ENCODE measurements around the gene C1orf232. TPM values are rescaled to one million over a fixed set of nuclear protein-coding genes. Genes with fewer than 3 reads are reported as not detected.
A peak's percentile ranks its signal among the peaks of the same experiment; 100 is the strongest.

The C1orf232 gene
- total RNA-seq, 2 experiments from 2014 or later = not detected

- DNase-seq (ENCODE audit: low spot score) = peak; percentile 24
- no peak within 1 kb of the TSS for H2AFZ ChIP-seq (ENCODE audit: low read length)
- H3K4me2 ChIP-seq (ENCODE audit: low read length) = no peak within 1 kb of the TSS
- ChIA-PET CTCF (ENCODE audit: unreplicated experiment) (no interaction called here), POLR2A (no interaction called here)
- no peaks in the 10 kb centered on the region for H3K79me2 ChIP-seq (ENCODE audit: insufficient read depth, low read depth, low read length)
- no peak within 1 kb of the TSS for H3K27ac ChIP-seq (ENCODE audit: low read depth, low read length, poor library complexity, severe bottlenecking)
- no peak within 1 kb of the TSS for H3K4me3 ChIP-seq (ENCODE audit: low read depth, low read length, poor library complexity, severe bottlenecking)
- BruUV-seq (replicated peaks) = no TSS peak
- no peaks in the 10 kb centered on the region for H3K9me3 ChIP-seq (ENCODE audit: low read length)
- no peaks in the 10 kb centered on the region for H3K4me1 ChIP-seq (ENCODE audit: insufficient read depth, low read length, poor library complexity, severe bottlenecking)
- no peaks in the 10 kb centered on the region for H4K20me1 ChIP-seq (ENCODE audit: insufficient read depth, low read length)
- intact Hi-C loops (cut with micrococcal nuclease; ENCODE audit: unreplicated experiment) = no loop called here
- H3K9me2 ChIP-seq (ENCODE audit: insufficient read depth, low read length) = no peaks in the 10 kb centered on the region
- no peak for TF ChIP-seq EZH2phosphoT487 (IDR thresholded peaks at IDR 0.05; ENCODE audit: borderline replicate concordance, low read depth, low read length)
- peak; percentile 36; the same call in 1 of the 2 replicates for TF ChIP-seq CTCF (conservative IDR thresholded peaks at IDR 0.05; ENCODE audit: low read length)
- no peaks in the 10 kb centered on the region for H3K36me3 ChIP-seq (ENCODE audit: insufficient read depth, low read length)
Measured at GRCh38 chr1:26190373-26190987, 21.7 kb upstream of the C1orf232 start, which contains the start of gene CATSPER4. Gene CATSPER4, plus strand, starts transcription at chr1:26190602. Its CDS starts 26 bp downstream, at chr1:26190628.

- no peak overlapping the region for H3K27ac ChIP-seq (ENCODE audit: low read depth, low read length, poor library complexity, severe bottlenecking)
- H3K9me2 ChIP-seq (ENCODE audit: insufficient read depth, low read length) = no peaks in the 10 kb centered on the region
- intact Hi-C loops (cut with micrococcal nuclease; ENCODE audit: unreplicated experiment) = no loop called here
- no peaks in the 10 kb centered on the region for H3K9me3 ChIP-seq (ENCODE audit: low read length)
- TF ChIP-seq EZH2phosphoT487 (IDR thresholded peaks at IDR 0.05; ENCODE audit: borderline replicate concordance, low read depth, low read length) (no peak), CTCF (conservative IDR thresholded peaks at IDR 0.05; ENCODE audit: low read length) (peak; percentile 52)
- no peak overlapping the region for H3K4me3 ChIP-seq (ENCODE audit: low read depth, low read length, poor library complexity, severe bottlenecking)
- H3K4me2 ChIP-seq (ENCODE audit: low read length) = no peak overlapping the region
- no peaks in the 10 kb centered on the region for H3K36me3 ChIP-seq (ENCODE audit: insufficient read depth, low read length)
- ChIA-PET CTCF (ENCODE audit: unreplicated experiment) (interaction anchor here (0.6 kb wide), 1 partner anchor 174 kb away, joined by 3 read pairs; no protein-coding TSS in a partner anchor), POLR2A (interaction anchor here (0.7 kb wide), 1 partner anchor 16 kb away, joined by 3 read pairs; no protein-coding TSS in a partner anchor)
- H3K4me1 ChIP-seq (ENCODE audit: insufficient read depth, low read length, poor library complexity, severe bottlenecking) = no peaks in the 10 kb centered on the region
- no peaks in the 10 kb centered on the region for H4K20me1 ChIP-seq (ENCODE audit: insufficient read depth, low read length)
- no peak overlapping the region for H2AFZ ChIP-seq (ENCODE audit: low read length)
- no TSS peak for BruUV-seq (replicated peaks)
- DNase-seq (ENCODE audit: low spot score) = no peak
- no peaks in the 10 kb centered on the region for H3K79me2 ChIP-seq (ENCODE audit: insufficient read depth, low read depth, low read length)
Measured at GRCh38 chr1:26189751-26190275, 21.1 kb upstream of the C1orf232 start.

GRCh38 chr1:26189331-26189730 lies 20.6 kb upstream of the C1orf232 start:
- no peaks in the 10 kb centered on the region for H4K20me1 ChIP-seq (ENCODE audit: insufficient read depth, low read length)
- H3K4me1 ChIP-seq (ENCODE audit: insufficient read depth, low read length, poor library complexity, severe bottlenecking) = no peaks in the 10 kb centered on the region
- intact Hi-C loops (cut with micrococcal nuclease; ENCODE audit: unreplicated experiment) = no loop called here
- H3K9me2 ChIP-seq (ENCODE audit: insufficient read depth, low read length) = no peaks in the 10 kb centered on the region
- H3K4me3 ChIP-seq (ENCODE audit: low read depth, low read length, poor library complexity, severe bottlenecking) = no peak overlapping the region
- H3K79me2 ChIP-seq (ENCODE audit: insufficient read depth, low read depth, low read length) = no peaks in the 10 kb centered on the region
- BruUV-seq (replicated peaks) = no TSS peak
- no peak overlapping the region for H3K27ac ChIP-seq (ENCODE audit: low read depth, low read length, poor library complexity, severe bottlenecking)
- no peak overlapping the region for H3K4me2 ChIP-seq (ENCODE audit: low read length)
- TF ChIP-seq EZH2phosphoT487 (IDR thresholded peaks at IDR 0.05; ENCODE audit: borderline replicate concordance, low read depth, low read length) (no peak), CTCF (conservative IDR thresholded peaks at IDR 0.05; ENCODE audit: low read length) (no peak)
- no peak overlapping the region for H2AFZ ChIP-seq (ENCODE audit: low read length)
- ChIA-PET POLR2A (interaction anchor here (0.7 kb wide), 1 partner anchor 15 kb away, joined by 3 read pairs; no protein-coding TSS in a partner anchor), CTCF (ENCODE audit: unreplicated experiment) (interaction anchor here (0.6 kb wide), 1 partner anchor 174 kb away, joined by 3 read pairs; no protein-coding TSS in a partner anchor)
- no peaks in the 10 kb centered on the region for H3K36me3 ChIP-seq (ENCODE audit: insufficient read depth, low read length)
- H3K9me3 ChIP-seq (ENCODE audit: low read length) = no peaks in the 10 kb centered on the region
- DNase-seq (ENCODE audit: low spot score) = no peak

Measured in OCI-LY7 (cell line).